ENCODE data around the gene KNOP1.

KNOP1 gene

GRCh38 chr16:19748389-19749168, 30.6 kb upstream of the KNOP1 start:
- no peak for TF ChIP-seq TOX (CRISPR knock-in tag; IDR thresholded peaks at IDR 0.05; ENCODE audit: borderline replicate concordance)
- TF ChIP-seq ZC3H10 (CRISPR knock-in tag; IDR thresholded peaks at IDR 0.05), result no peak
- TF ChIP-seq ISL1 (CRISPR knock-in tag; IDR thresholded peaks at IDR 0.05), result peak; percentile 69
- ATAC-seq, result no peak

GRCh38 chr16:19746561-19746960, 28.5 kb upstream of the KNOP1 start:
- no peak for TF ChIP-seq ZFP30 (CRISPR knock-in tag; IDR thresholded peaks at IDR 0.05)
- TF ChIP-seq ZC3H10 (CRISPR knock-in tag; IDR thresholded peaks at IDR 0.05), result no peak
- TF ChIP-seq RARB (CRISPR knock-in tag; IDR thresholded peaks at IDR 0.05), result no peak
- TF ChIP-seq BACH2 (CRISPR knock-in tag; IDR thresholded peaks at IDR 0.05; ENCODE audit: borderline replicate concordance), result no peak
- no peak for TF ChIP-seq ZNF565 (CRISPR knock-in tag; conservative IDR thresholded peaks at IDR 0.05; ENCODE audit: low read depth)
- TF ChIP-seq, protein P1, sequence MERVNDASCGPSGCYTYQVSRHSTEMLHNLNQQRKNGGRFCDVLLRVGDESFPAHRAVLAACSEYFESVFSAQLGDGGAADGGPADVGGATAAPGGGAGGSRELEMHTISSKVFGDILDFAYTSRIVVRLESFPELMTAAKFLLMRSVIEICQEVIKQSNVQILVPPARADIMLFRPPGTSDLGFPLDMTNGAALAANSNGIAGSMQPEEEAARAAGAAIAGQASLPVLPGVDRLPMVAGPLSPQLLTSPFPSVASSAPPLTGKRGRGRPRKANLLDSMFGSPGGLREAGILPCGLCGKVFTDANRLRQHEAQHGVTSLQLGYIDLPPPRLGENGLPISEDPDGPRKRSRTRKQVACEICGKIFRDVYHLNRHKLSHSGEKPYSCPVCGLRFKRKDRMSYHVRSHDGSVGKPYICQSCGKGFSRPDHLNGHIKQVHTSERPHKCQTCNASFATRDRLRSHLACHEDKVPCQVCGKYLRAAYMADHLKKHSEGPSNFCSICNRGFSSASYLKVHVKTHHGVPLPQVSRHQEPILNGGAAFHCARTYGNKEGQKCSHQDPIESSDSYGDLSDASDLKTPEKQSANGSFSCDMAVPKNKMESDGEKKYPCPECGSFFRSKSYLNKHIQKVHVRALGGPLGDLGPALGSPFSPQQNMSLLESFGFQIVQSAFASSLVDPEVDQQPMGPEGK (CRISPR knock-in tag; IDR thresholded peaks at IDR 0.05; ENCODE audit: borderline replicate concordance), result no peak
- no peak for TF ChIP-seq TCF4 (CRISPR knock-in tag; IDR thresholded peaks at IDR 0.05; ENCODE audit: borderline replicate concordance)
- TF ChIP-seq POU6F1 (CRISPR knock-in tag; IDR thresholded peaks at IDR 0.05; ENCODE audit: borderline replicate concordance, low read depth), result no peak
- no peak for TF ChIP-seq CSDC2 (CRISPR knock-in tag; IDR thresholded peaks at IDR 0.05)
- TF ChIP-seq TOX (CRISPR knock-in tag; IDR thresholded peaks at IDR 0.05; ENCODE audit: borderline replicate concordance), result no peak
- TF ChIP-seq ZNF70 (CRISPR knock-in tag; IDR thresholded peaks at IDR 0.05), result no peak
- TF ChIP-seq CSRNP3 (CRISPR knock-in tag; IDR thresholded peaks at IDR 0.05), result no peak
- TF ChIP-seq ESRRG (CRISPR knock-in tag; IDR thresholded peaks at IDR 0.05), result no peak
- TF ChIP-seq CREB5 (CRISPR knock-in tag; IDR thresholded peaks at IDR 0.05; ENCODE audit: low read depth), result no peak
- TF ChIP-seq ZFP3 (CRISPR knock-in tag; IDR thresholded peaks at IDR 0.05), result no peak
- no peak for ATAC-seq

GRCh38 chr16:19745286-19746010, 27.4 kb upstream of the KNOP1 start:
- ATAC-seq, result peak; percentile 92
- TF ChIP-seq ESRRG (CRISPR knock-in tag; IDR thresholded peaks at IDR 0.05) (no peak), ZNF8 (CRISPR knock-in tag; IDR thresholded peaks at IDR 0.05) (no peak), GLIS3 (CRISPR knock-in tag; IDR thresholded peaks at IDR 0.05) (no peak), ZFP30 (CRISPR knock-in tag; IDR thresholded peaks at IDR 0.05) (no peak), ISL1 (CRISPR knock-in tag; IDR thresholded peaks at IDR 0.05) (0 out of 2 replicates have a peak, but pooled peaks have one; percentile 35)

DNA sequence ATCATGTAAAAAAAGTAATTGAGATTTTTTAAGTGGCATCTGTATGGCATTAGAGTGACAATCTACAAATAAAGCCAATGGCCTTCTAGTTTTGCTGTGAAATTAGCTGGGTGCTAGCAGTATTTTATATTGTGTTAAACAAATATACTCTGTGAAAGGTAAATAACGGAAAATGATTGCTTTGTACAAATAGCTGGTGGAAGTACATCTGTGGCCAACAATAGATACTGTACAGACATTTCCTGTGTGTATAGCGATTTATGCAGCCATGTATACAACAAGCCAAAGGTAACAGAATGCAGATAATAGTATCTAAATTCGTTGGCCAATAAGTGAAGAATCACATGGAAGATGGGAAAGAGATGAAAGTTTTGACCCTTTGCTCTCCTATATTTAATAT, 26.6 kb upstream of the KNOP1 start:
- TF ChIP-seq TOX (CRISPR knock-in tag; IDR thresholded peaks at IDR 0.05; ENCODE audit: borderline replicate concordance) (no peak), SNAI2 (CRISPR knock-in tag; IDR thresholded peaks at IDR 0.05) (no peak), OSR1 (CRISPR knock-in tag; IDR thresholded peaks at IDR 0.05) (no peak), ESRRG (CRISPR knock-in tag; IDR thresholded peaks at IDR 0.05) (no peak), ZNF8 (CRISPR knock-in tag; IDR thresholded peaks at IDR 0.05) (no peak), ZNF70 (CRISPR knock-in tag; IDR thresholded peaks at IDR 0.05) (no peak), ISL1 (CRISPR knock-in tag; IDR thresholded peaks at IDR 0.05) (no peak), RARB (CRISPR knock-in tag; IDR thresholded peaks at IDR 0.05) (no peak), CSDC2 (CRISPR knock-in tag; IDR thresholded peaks at IDR 0.05) (no peak), CSRNP3 (CRISPR knock-in tag; IDR thresholded peaks at IDR 0.05) (no peak), ZFP3 (CRISPR knock-in tag; IDR thresholded peaks at IDR 0.05) (no peak), ZNF565 (CRISPR knock-in tag; conservative IDR thresholded peaks at IDR 0.05; ENCODE audit: low read depth) (no peak), POU6F1 (CRISPR knock-in tag; IDR thresholded peaks at IDR 0.05; ENCODE audit: borderline replicate concordance, low read depth) (no peak)
- TF ChIP-seq, protein P1 (CRISPR knock-in tag; IDR thresholded peaks at IDR 0.05; ENCODE audit: borderline replicate concordance), result no peak
- no peak for ATAC-seq

All from SK-N-SH treated with all-trans-retinoic acid at 6 μM for 48 hours (cell line).